Skeletal muscle tissue (tissue), 4 donors: ENCODE measurements around the gene ZNRD2. TPM values are rescaled to one million over a fixed set of nuclear protein-coding genes. Genes with fewer than 3 reads are reported as not detected.
"Not testable (repeated sequence)": the region's sequence is repeated elsewhere in the genome, so short reads cannot be mapped to it uniquely, and the experiment has no call there.

Experiments used
- H3K27ac ChIP-seq: one replicate; pipeline ENCODE4 v1.7.0; 2013; ENCODE audit warnings: mild to moderate bottlenecking, low read depth, low read length, inconsistent platforms
- H3K27me3 ChIP-seq, 3 donors: one replicate each; pipeline ENCODE4 v1.7.0; 2013; ENCODE audit warnings: low read length in 3 of 3; ENCODE audit not compliant: control insufficient read depth in 3 of 3, insufficient read depth in 3 of 3
- H3K36me3 ChIP-seq, 3 donors: one replicate each; pipeline ENCODE4 v1.7.0; 2013; ENCODE audit warnings: low read length in 3 of 3; ENCODE audit not compliant: control insufficient read depth in 3 of 3, insufficient read depth in 3 of 3
- H3K4me1 ChIP-seq, 3 donors: one replicate each; pipeline ENCODE4 v1.7.0; 2013; ENCODE audit warnings: low read length in 3 of 3, mild to moderate bottlenecking in 3 of 3; ENCODE audit not compliant: control insufficient read depth in 3 of 3, insufficient read depth in 3 of 3
- H3K4me3 ChIP-seq, 3 donors: one replicate each; pipeline ENCODE4 v1.7.0; 2013; ENCODE audit warnings: low read length in 3 of 3
- H3K9ac ChIP-seq, 3 donors: one replicate each; pipeline ENCODE4 v1.7.0; 2013; ENCODE audit warnings: low read length in 3 of 3, mild to moderate bottlenecking in 3 of 3, moderate library complexity in 2 of 3, low read depth in 1 of 3
- H3K9me3 ChIP-seq, 3 donors: one replicate each; pipeline ENCODE4 v1.7.0; 2013; ENCODE audit warnings: low read length in 3 of 3; ENCODE audit not compliant: control insufficient read depth in 3 of 3
- total RNA-seq: library from RNA; depleted of rRNA; stranded (reverse); fragments of >200 nt; gene quantifications from one replicate; pipeline ENCODE4 v1.2.3, GENCODE V29; 2014
- donor health status: Osteomylitis.

The ZNRD2 gene
- total RNA-seq, 1 donor from 2014 or later: 23.0 TPM

DNA sequence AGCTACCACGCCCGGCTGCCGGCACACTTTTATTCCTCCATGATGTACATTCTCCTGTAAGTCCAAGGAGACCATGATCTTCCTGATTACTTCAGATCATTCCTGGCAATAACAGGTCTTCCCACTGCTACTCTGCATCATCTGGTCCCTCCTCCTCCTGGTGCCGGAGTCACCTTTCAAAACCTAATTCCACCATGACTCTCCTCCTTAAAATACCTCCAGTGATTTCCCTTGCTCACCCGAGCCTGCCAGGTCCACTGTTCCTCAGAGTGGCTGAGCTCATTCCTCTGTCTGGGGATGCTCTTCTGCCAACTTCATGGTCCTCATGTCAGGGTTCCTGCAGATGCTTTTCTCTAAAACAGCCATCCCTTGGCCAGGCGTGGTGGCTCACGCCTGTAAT is 8.3 kb upstream of the ZNRD2 start:
- peak overlapping the region in 1 of 3 donors; percentile 8 for H3K9ac ChIP-seq
- no peaks in the 10 kb centered on the region for H3K36me3 ChIP-seq
- no peak overlapping the region for H3K27ac ChIP-seq
- no peaks in the 10 kb centered on the region for H3K27me3 ChIP-seq
- H3K4me3 ChIP-seq: no peak overlapping the region
- no peaks in the 10 kb centered on the region for H3K9me3 ChIP-seq
- peaks cover 33 to 50% (median 46%) of the 10 kb centered on the region in 3 donors for H3K4me1 ChIP-seq

DNA sequence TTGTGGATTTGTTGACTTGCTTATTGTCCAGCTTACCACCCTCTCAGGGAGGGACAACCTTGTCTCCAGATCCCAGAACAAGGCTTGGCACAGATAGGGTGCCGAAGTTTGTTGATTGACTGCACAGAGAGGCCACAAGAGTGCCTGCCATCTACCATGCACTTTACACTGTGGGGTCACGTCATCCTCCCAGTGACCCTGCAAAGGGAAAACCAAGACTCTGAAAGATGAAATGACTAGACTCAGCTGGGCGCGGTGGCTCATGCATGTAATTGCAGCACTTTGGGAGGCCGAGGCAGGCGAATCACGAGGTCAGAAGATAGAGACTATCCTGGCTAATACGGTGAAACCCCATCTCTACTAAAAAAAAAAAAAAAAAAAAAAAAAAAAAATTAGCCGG is 7.5 kb upstream of the ZNRD2 start:
- H3K27me3 ChIP-seq: no peaks in the 10 kb centered on the region
- H3K27ac ChIP-seq: no peak overlapping the region
- peaks cover 31 to 49% (median 45%) of the 10 kb centered on the region in 3 donors for H3K4me1 ChIP-seq
- no peaks in the 10 kb centered on the region for H3K9me3 ChIP-seq
- no peak overlapping the region for H3K9ac ChIP-seq
- H3K36me3 ChIP-seq: peaks cover 0 to under 1% (median 0%) of the 10 kb centered on the region in 3 donors
- H3K4me3 ChIP-seq: no peak overlapping the region

DNA sequence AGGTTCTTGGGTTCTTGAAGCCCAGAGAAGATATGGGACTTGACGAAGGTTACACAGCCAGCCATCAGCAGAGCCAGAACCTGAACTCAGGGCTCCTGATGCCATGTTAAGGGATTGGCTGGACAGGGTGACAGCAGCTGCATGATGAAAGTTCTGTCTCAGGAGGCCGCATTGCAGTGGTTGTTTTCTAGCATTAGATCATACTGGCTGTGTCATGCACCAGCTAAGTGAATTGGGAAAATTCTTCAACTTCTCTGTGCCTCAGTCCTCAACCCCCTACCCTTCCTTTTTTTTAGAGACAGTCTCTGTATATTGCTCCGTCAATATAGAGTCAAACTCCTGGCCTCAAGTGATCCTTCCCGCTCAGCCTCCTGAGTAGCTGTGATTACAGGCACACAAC is 6.7 kb upstream of the ZNRD2 start:
- Histone ChIP-seq H3K4me1 (peaks cover 37 to 56% (median 51%) of the 10 kb centered on the region in 3 donors), H3K9ac (no peak overlapping the region), H3K27me3 (no peaks in the 10 kb centered on the region), H3K27ac (no peak overlapping the region), H3K9me3 (no peaks in the 10 kb centered on the region), H3K4me3 (no peak overlapping the region), H3K36me3 (peaks cover under 1 to 4% (median 3%) of the 10 kb centered on the region in 3 donors)

DNA sequence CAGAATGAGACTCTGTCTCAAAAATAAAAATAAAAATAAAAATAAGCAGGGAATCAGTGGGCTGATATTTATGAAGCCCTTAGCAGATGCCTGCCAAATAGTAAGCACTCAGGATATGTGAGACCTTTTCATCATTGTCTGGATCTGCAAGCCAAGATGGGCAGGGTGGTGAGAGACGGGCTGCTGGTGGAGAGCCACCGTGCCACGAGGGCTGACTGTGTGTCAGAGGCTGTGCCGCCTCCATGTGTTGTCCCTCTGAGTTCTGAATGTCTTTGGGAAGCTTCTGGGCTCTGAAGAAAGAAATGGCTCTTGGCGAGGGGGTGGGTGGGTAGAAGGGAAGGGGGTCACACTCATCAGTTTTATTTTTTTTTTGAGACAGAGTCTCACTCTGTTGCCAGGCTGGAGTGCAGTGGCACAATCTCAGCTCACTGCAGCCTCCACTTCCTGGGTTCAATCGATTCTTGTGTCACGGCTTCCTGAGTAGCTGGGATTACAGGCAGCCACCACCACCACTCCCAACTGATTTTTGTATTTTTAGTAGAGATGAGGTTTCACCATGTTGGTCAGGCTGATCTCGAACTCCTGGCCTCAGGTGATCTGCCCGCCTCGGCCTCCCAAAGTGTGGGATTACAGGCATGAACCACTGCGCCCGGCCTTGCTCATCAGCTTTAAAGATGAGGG is 5.3 kb upstream of the ZNRD2 start:
- H3K36me3 ChIP-seq, H3K9me3 ChIP-seq, H3K27ac ChIP-seq, H3K27me3 ChIP-seq, H3K4me3 ChIP-seq: not testable (repeated sequence)
- Histone ChIP-seq H3K9ac (peak overlapping the region in 1 of 3 donors; percentile 8), H3K4me1 (peaks cover 36 to 56% (median 49%) of the 10 kb centered on the region in 3 donors)

DNA sequence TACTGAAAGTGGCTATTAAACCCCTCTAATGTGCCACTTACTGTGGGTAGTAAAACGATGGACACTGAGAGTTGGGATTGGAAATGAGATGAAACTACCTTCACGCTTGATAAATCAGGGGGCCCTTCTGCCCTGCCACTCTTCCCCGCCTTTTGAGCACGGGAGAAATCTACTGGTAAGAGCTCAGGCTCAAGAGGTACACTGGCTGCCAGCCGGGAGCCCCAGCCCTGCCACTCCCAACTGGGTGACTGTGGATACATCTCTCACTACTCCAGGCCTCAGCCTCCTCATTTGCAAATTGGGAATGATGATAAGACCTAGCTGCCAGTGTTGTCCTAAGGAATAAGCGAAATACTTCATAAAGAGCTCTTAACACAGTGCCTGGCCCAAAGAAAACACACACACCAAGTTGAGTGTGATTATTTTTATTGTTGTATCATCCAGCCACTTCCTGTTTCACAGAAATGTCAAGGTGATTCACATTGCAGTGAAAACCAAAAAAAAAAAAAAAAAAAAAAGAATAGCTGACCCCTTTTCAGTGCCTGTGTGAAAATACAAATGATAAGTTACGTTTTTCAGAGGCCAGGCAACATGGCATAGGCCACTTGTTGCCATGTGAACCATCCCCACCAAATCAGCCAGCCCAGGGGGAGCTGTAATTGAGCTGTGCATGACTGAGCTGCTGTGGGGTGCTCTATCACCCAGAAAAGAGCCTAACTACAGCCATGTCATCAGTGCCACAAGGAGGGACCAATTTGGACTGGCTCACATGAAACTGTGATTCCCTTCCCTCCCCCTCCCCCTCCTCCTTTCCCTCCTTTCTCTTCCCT is 4.4 kb upstream of the ZNRD2 start:
- Histone ChIP-seq H3K9me3 (no peaks in the 10 kb centered on the region), H3K36me3 (peaks cover 3 to 4% (median 3%) of the 10 kb centered on the region in 3 donors), H3K27me3 (no peaks in the 10 kb centered on the region), H3K9ac (peak overlapping the region in 1 of 3 donors; percentile 8), H3K4me1 (peaks cover 32 to 55% (median 45%) of the 10 kb centered on the region in 3 donors), H3K27ac (no peak overlapping the region), H3K4me3 (no peak overlapping the region)

DNA sequence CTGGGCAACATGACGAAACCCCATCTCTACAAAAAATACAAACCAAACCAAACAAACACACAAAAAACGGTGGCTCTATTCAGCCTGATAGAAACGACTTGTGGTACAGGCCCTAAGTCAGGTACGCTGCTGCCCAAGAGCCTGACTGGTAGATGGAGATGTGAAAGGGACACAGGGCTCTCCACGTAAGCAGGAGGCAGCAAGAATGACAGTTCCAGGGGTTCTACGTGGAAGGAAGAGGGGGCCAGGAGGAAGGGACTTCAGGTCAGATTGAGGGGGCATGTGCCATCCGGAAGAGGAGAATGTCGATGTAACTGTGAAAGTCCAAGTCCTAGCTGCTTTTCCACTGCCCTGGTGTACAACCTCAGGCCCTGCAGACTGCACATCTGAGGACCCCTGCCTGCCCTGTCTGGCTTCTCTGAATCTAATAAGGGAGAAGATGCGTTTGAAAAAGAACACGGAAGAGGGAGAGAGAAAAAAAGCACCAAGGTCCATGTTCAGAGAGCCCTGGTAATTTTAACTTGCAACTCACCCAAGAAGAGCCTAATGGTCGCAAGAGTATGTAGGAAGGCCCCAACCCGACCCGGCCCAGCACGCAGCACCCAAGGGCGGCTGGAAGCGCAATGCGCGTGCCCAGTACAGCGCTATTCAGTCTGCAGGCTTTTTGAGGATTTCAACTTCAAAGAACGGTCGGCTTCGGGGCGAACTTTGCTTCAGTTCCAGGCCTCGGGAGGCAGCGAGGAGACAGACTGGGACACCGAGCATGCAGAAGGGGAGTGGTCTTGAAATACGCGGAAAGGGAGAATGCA is 909 bp upstream of the ZNRD2 start:
- Histone ChIP-seq H3K27ac (peak overlapping the region; percentile 93), H3K4me3 (peak overlapping the region; percentile 94 to 98 (median 95)), H3K36me3 (peaks cover 4 to 9% (median 5%) of the 10 kb centered on the region in 3 donors), H3K9me3 (no peaks in the 10 kb centered on the region), H3K27me3 (no peaks in the 10 kb centered on the region), H3K9ac (peak overlapping the region; percentile 88 to 98 (median 92)), H3K4me1 (peaks cover 54 to 66% (median 54%) of the 10 kb centered on the region in 3 donors)

DNA sequence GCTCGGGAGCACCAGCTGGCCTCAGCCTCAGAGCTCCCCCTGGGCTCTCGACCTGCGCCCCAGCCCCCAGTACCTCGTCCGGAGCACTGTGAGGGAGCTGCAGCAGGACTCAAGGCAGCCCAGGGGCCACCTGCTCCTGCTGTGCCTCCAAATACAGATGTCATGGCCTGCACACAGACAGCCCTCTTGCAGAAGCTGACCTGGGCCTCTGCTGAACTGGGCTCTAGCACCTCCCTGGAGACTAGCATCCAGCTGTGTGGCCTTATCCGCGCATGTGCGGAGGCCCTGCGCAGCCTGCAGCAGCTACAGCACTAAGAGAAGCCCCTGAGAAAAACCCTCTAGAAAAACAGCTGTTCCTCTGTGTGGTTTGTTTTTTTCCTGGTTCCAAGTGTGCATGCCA is 1.1 kb downstream of the ZNRD2 start:
- H3K9me3 ChIP-seq: no peaks in the 10 kb centered on the region
- H3K4me3 ChIP-seq: peak overlapping the region; percentile 94 to 98 (median 95)
- peak overlapping the region in 2 of 3 donors; percentile 88 to 98 for H3K9ac ChIP-seq
- peaks cover 4 to 9% (median 5%) of the 10 kb centered on the region in 3 donors for H3K36me3 ChIP-seq
- no peaks in the 10 kb centered on the region for H3K27me3 ChIP-seq
- peak overlapping the region; percentile 93 for H3K27ac ChIP-seq
- peaks cover 63 to 74% (median 66%) of the 10 kb centered on the region in 3 donors for H3K4me1 ChIP-seq

DNA sequence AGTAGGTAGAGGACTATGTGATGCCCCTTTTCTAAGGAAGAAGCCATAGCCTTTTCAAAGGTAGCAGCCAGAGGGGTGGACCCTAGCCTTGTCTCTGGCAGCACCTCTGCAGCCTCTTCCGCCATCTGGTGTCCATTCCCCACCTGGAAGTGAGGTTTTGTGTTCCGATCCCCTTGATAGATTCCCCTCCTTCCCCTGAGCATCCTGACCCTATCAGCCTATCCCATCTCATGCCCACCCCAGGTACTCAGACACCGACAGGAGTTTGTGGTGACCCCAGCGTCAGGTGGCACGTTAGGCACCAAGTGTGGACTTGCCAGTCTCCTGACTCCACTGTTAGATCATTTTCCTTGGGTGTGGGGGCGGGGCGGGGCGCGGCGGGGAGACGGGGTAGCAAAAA is 1.7 kb downstream of the ZNRD2 start:
- H3K4me3 ChIP-seq: peak overlapping the region; percentile 94 to 98 (median 95)
- peaks cover 69 to 72% (median 72%) of the 10 kb centered on the region in 3 donors for H3K4me1 ChIP-seq
- H3K9me3 ChIP-seq: no peaks in the 10 kb centered on the region
- no peaks in the 10 kb centered on the region for H3K27me3 ChIP-seq
- peak overlapping the region; percentile 22 to 98 (median 88) for H3K9ac ChIP-seq
- peak overlapping the region; percentile 93 for H3K27ac ChIP-seq
- peaks cover 4 to 9% (median 5%) of the 10 kb centered on the region in 3 donors for H3K36me3 ChIP-seq

DNA sequence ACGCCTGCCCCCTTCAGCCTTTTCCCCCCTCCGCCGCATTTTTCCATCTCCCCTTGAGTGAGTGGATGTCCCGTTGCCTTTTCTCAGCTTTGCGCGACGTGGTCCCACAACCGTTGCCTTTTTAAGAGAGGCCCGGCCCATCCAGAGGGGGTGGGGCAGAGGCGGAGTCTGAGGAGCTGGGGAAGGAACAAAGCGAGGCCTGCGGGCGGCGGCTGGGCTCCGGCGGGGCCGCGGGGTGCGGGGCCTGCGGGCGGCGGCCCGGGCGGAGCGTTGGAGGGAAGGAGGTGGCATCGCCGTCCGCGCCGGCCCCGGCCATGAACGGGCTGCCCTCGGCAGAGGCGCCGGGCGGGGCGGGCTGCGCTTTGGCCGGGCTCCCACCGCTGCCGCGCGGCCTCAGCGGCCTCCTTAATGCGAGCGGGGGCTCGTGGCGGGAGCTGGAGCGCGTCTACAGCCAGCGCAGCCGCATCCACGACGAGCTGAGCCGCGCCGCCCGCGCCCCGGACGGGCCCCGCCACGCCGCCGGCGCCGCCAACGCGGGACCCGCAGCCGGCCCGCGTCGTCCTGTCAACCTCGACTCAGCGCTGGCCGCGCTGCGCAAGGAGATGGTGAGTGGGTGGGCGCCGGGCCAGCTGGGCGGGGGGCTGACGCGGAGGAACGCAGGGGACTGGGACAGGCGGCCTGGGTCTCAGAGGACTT is 2.2 kb downstream of the ZNRD2 start, which contains the start of gene FAM89B:
Gene FAM89B, plus strand, starts transcription at position 183 of the 696 bp plus-strand sequence. Its CDS starts 132 bp downstream, at position 315.
- Histone ChIP-seq H3K4me1 (peaks cover 73 to 77% (median 75%) of the 10 kb centered on the region in 3 donors), H3K9ac (peak within 1 kb of the TSS; percentile 81 to 98 (median 88)), H3K27me3 (no peaks in the 10 kb centered on the region), H3K4me3 (peak within 1 kb of the TSS; percentile 94 to 98 (median 95)), H3K36me3 (peaks cover 4 to 9% (median 5%) of the 10 kb centered on the region in 3 donors), H3K27ac (peak within 1 kb of the TSS; percentile 100), H3K9me3 (no peaks in the 10 kb centered on the region)
